Sigmoid colon (tissue), 4 donors: ENCODE data around the gene OR4F15.
"Not testable (repeated sequence)": the region's sequence is repeated elsewhere in the genome, so short reads cannot be mapped to it uniquely, and the experiment has no call there.

Source experiments
- CTCF ChIP-seq, 4 experiments: fragments of 450-650 bp in 3 of 4; fragments of 200-600 bp in 1 of 4; IDR thresholded peaks; one replicate each; pipeline ENCODE4 v1.5.1; 2016 to 2019; ENCODE audit warnings: antibody characterized with exemption in 4 of 4, mild to moderate bottlenecking in 3 of 4, moderate library complexity in 2 of 4
- POLR2AphosphoS5 ChIP-seq, 4 donors: sonication (generic); formaldehyde crosslinking; IDR thresholded peaks; one replicate each; pipeline ENCODE4 v1.6.1; 2017; ENCODE audit warnings: antibody characterized with exemption in 4 of 4

- TF ChIP-seq POLR2AphosphoS5, CTCF (IDR thresholded peaks at IDR 0.05): not testable (repeated sequence)
Observed at GRCh38 chr15:101790748-101791147, 21.3 kb upstream of the OR4F15 start.
